ENCODE measurements around the gene KLRF2. TPM values are rescaled to one million over a fixed set of nuclear protein-coding genes. Genes with fewer than 3 reads are reported as not detected.

The KLRF2 gene
- total and polyA plus RNA-seq, 4 donors, result not detected

Other genes starting within 250 kb of the KLRF2 start
- gene CLEC2D, start 211.8 kb upstream of the KLRF2 start, total RNA-seq, result 1 to 10 TPM; 3.1 to 3.7 TPM
- gene CLEC2D, start 211.8 kb upstream of the KLRF2 start, polyA plus RNA-seq, result 1 to 10 TPM in 1 of 2 donors, under 1 TPM in 1; 0.16 to 2.8 TPM
- gene CLECL1, start 148.4 kb upstream of the KLRF2 start, total RNA-seq, result under 1 TPM; 0.17 to 0.42 TPM
- gene CLECL1, start 148.4 kb upstream of the KLRF2 start, polyA plus RNA-seq, result under 1 TPM; 0.33 to 0.36 TPM
- 1 to 10 TPM; 1.8 to 2.7 TPM for gene CD69, start 120.6 kb upstream of the KLRF2 start, total RNA-seq
- gene CD69, start 120.6 kb upstream of the KLRF2 start, polyA plus RNA-seq, result 1 to 10 TPM; 1.3 to 1.6 TPM
- gene KLRF1, start 54.0 kb upstream of the KLRF2 start, total RNA-seq, result 1 to 10 TPM in 1 of 2 donors, under 1 TPM in 1; 0.56 to 1.5 TPM
- under 1 TPM; 0.18 to 0.96 TPM for gene KLRF1, start 54.0 kb upstream of the KLRF2 start, polyA plus RNA-seq
- gene CLEC2B, start 12.1 kb upstream of the KLRF2 start, total RNA-seq, result 1 to 10 TPM; 3.1 to 3.2 TPM
- 1 to 10 TPM; 2.9 to 4.2 TPM for gene CLEC2B, start 12.1 kb upstream of the KLRF2 start, polyA plus RNA-seq
- not detected for gene CLEC2A, start 50.9 kb downstream of the KLRF2 start, total RNA-seq
- not detected for gene CLEC2A, start 50.9 kb downstream of the KLRF2 start, polyA plus RNA-seq
- 1 to 10 TPM; 2.3 to 3.4 TPM for gene CLEC12A, start 89.9 kb downstream of the KLRF2 start, total RNA-seq
- 1 to 10 TPM; 3.0 to 4.7 TPM for gene CLEC12A, start 89.9 kb downstream of the KLRF2 start, polyA plus RNA-seq
- 10 to 100 TPM; 28.0 to 29.8 TPM for gene CLEC1B, start 117.6 kb downstream of the KLRF2 start, total RNA-seq
- gene CLEC1B, start 117.6 kb downstream of the KLRF2 start, polyA plus RNA-seq, result 10 to 100 TPM; 33.2 to 36.4 TPM
- under 1 TPM; 0.17 to 0.23 TPM for gene CLEC12B, start 129.1 kb downstream of the KLRF2 start, total RNA-seq
- gene CLEC12B, start 129.1 kb downstream of the KLRF2 start, polyA plus RNA-seq, result under 1 TPM; 0.16 to 0.24 TPM
- under 1 TPM in 1 of 2 donors, not detected in 1; 0.14 TPM for gene CLEC9A, start 149.2 kb downstream of the KLRF2 start, total RNA-seq
- gene CLEC9A, start 149.2 kb downstream of the KLRF2 start, polyA plus RNA-seq, result under 1 TPM in 1 of 2 donors, not detected in 1; 0.03 TPM
- gene CLEC1A, start 217.5 kb downstream of the KLRF2 start, total RNA-seq, result 1 to 10 TPM in 1 of 2 donors, under 1 TPM in 1; 0.09 to 2.1 TPM
- 1 to 10 TPM; 1.1 to 1.2 TPM for gene CLEC1A, start 217.5 kb downstream of the KLRF2 start, polyA plus RNA-seq
- gene CLEC7A, start 248.7 kb downstream of the KLRF2 start, total RNA-seq, result 1 to 10 TPM; 3.6 to 7.0 TPM
- gene CLEC7A, start 248.7 kb downstream of the KLRF2 start, polyA plus RNA-seq, result 1 to 10 TPM; 2.8 to 3.9 TPM